ENCODE measurements around the gene SYTL2.

SYTL2 gene

GRCh38 chr11:85756401-85757200 is 54.3 kb downstream of the SYTL2 start:
- no peak for DNase-seq

GRCh38 chr11:85755701-85756100 is 55.2 kb downstream of the SYTL2 start:
- no peak for DNase-seq

GRCh38 chr11:85755285-85755684 is 55.7 kb downstream of the SYTL2 start:
- DNase-seq, result no peak

- no peak for DNase-seq
Observed at GRCh38 chr11:85752890-85753581, 57.9 kb downstream of the SYTL2 start.

- no peak for DNase-seq
Observed at GRCh38 chr11:85752201-85752889, 58.6 kb downstream of the SYTL2 start.

- no peak for DNase-seq
Observed at GRCh38 chr11:85751724-85752123, 59.2 kb downstream of the SYTL2 start.

GRCh38 chr11:85750646-85751045 is 60.3 kb downstream of the SYTL2 start:
- no peak for DNase-seq

GRCh38 chr11:85749884-85750283 is 61.1 kb downstream of the SYTL2 start:
- no peak for DNase-seq

GRCh38 chr11:85749287-85749834 is 61.6 kb downstream of the SYTL2 start:
- peak; percentile 36 to 62 for DNase-seq

GRCh38 chr11:85748455-85748891 is 62.5 kb downstream of the SYTL2 start:
- no peak for DNase-seq

GRCh38 chr11:85746670-85747069 is 64.3 kb downstream of the SYTL2 start:
- DNase-seq, result peak; percentile 72 to 80

GRCh38 chr11:85745626-85746025 is 65.3 kb downstream of the SYTL2 start:
- DNase-seq, result no peak

- DNase-seq, result no peak
Observed at GRCh38 chr11:85742873-85743275, 68.1 kb downstream of the SYTL2 start.

- no peak for DNase-seq
Observed at GRCh38 chr11:85742348-85742747, 68.6 kb downstream of the SYTL2 start.

GRCh38 chr11:85740481-85741400 is 70.2 kb downstream of the SYTL2 start:
- no peak for DNase-seq

- DNase-seq, result no peak
Observed at GRCh38 chr11:85737738-85738137, 73.2 kb downstream of the SYTL2 start.

- DNase-seq, result no peak
Observed at GRCh38 chr11:85735876-85736460, 75.0 kb downstream of the SYTL2 start.

- no peak for DNase-seq
Observed at GRCh38 chr11:85732965-85733364, 78.0 kb downstream of the SYTL2 start.

- no peak for DNase-seq
Observed at GRCh38 chr11:85726381-85726780, 84.6 kb downstream of the SYTL2 start.

GRCh38 chr11:85725510-85726258 is 85.3 kb downstream of the SYTL2 start:
- DNase-seq, result no peak
